ENCODE results near the gene MMP25. TPM values are rescaled to one million over a fixed set of nuclear protein-coding genes. Genes with fewer than 3 reads are reported as not detected.

MMP25 gene
- total RNA-seq, 1 experiment from 2014 or later = 0.26 TPM

GRCh38 chr16:3091551-3091950, 45.2 kb downstream of the MMP25 start:
- no peaks in the 10 kb centered on the region for H3K36me3 Mint-ChIP-seq (ENCODE audit: insufficient read depth, unreplicated experiment)
- no peaks in the 10 kb centered on the region for H3K4me1 Mint-ChIP-seq (ENCODE audit: insufficient read depth, unreplicated experiment)
- CTCF ChIA-PET = interaction anchor here (0.6 to 1.1 kb wide), 2 partner anchors 60 to 70 kb away, joined by 3 read pairs; no protein-coding TSS in a partner anchor
- no peak overlapping the region for H3K4me3 Mint-ChIP-seq (ENCODE audit: unreplicated experiment)
- no peaks in the 10 kb centered on the region for H3K9me3 Mint-ChIP-seq (ENCODE audit: unreplicated experiment)
- no peak overlapping the region for H3K27ac Mint-ChIP-seq (ENCODE audit: low read depth, unreplicated experiment)
- no peak for TF ChIP-seq CTCF (IDR thresholded peaks at IDR 0.05; ENCODE audit: unreplicated experiment)
- H3K27me3 Mint-ChIP-seq (ENCODE audit: insufficient read depth, unreplicated experiment) = no peaks in the 10 kb centered on the region
- DNase-seq (ENCODE audit: unreplicated experiment) = no peak
- POLR2A ChIA-PET = no interaction called here
- intact Hi-C loops (cut with micrococcal nuclease) = no loop called here
- no TSS peak for BruUV-seq (replicated peaks)

- intact Hi-C loops (cut with micrococcal nuclease) = no loop called here
- H3K27me3 Mint-ChIP-seq (ENCODE audit: insufficient read depth, unreplicated experiment) = no peaks in the 10 kb centered on the region
- H3K4me3 Mint-ChIP-seq (ENCODE audit: unreplicated experiment) = no peak overlapping the region
- POLR2A ChIA-PET = interaction anchor here (0.6 kb wide), 1 partner anchor 16 kb away, joined by 3 read pairs; no protein-coding TSS in a partner anchor
- CTCF ChIA-PET = interaction anchor here (0.7 to 1.7 kb wide), 3 partner anchors 34 to 61 kb away, joined by 3 to 9 read pairs (median 3); no protein-coding TSS in a partner anchor
- BruUV-seq (replicated peaks) = no TSS peak
- DNase-seq (ENCODE audit: unreplicated experiment) = no peak
- H3K9me3 Mint-ChIP-seq (ENCODE audit: unreplicated experiment) = no peaks in the 10 kb centered on the region
- no peak for TF ChIP-seq CTCF (IDR thresholded peaks at IDR 0.05; ENCODE audit: unreplicated experiment)
- no peaks in the 10 kb centered on the region for H3K36me3 Mint-ChIP-seq (ENCODE audit: insufficient read depth, unreplicated experiment)
- no peaks in the 10 kb centered on the region for H3K4me1 Mint-ChIP-seq (ENCODE audit: insufficient read depth, unreplicated experiment)
- H3K27ac Mint-ChIP-seq (ENCODE audit: low read depth, unreplicated experiment) = no peak overlapping the region
Measured at GRCh38 chr16:3092501-3092941, 46.2 kb downstream of the MMP25 start.

GRCh38 chr16:3094289-3095027, 48.1 kb downstream of the MMP25 start:
- Mint-ChIP-seq H3K4me1 (ENCODE audit: insufficient read depth, unreplicated experiment) (no peaks in the 10 kb centered on the region), H3K9me3 (ENCODE audit: unreplicated experiment) (no peaks in the 10 kb centered on the region), H3K27ac (ENCODE audit: low read depth, unreplicated experiment) (no peak overlapping the region), H3K27me3 (ENCODE audit: insufficient read depth, unreplicated experiment) (no peaks in the 10 kb centered on the region), H3K36me3 (ENCODE audit: insufficient read depth, unreplicated experiment) (no peaks in the 10 kb centered on the region), H3K4me3 (ENCODE audit: unreplicated experiment) (no peak overlapping the region)
- DNase-seq (ENCODE audit: unreplicated experiment) = peak; percentile 68
- CTCF ChIA-PET = interaction anchor here (0.6 to 1.7 kb wide), 2 partner anchors 36 to 52 kb away, joined by 3 to 9 read pairs; no protein-coding TSS in a partner anchor
- peak; percentile 54 for TF ChIP-seq CTCF (IDR thresholded peaks at IDR 0.05; ENCODE audit: unreplicated experiment)
- intact Hi-C loops (cut with micrococcal nuclease) = no loop called here
- no TSS peak for BruUV-seq (replicated peaks)
- POLR2A ChIA-PET = interaction anchor here (0.9 kb wide), 1 partner anchor 30 kb away, joined by 3 read pairs; no protein-coding TSS in a partner anchor

- Mint-ChIP-seq H3K36me3 (ENCODE audit: insufficient read depth, unreplicated experiment) (no peaks in the 10 kb centered on the region), H3K27me3 (ENCODE audit: insufficient read depth, unreplicated experiment) (no peaks in the 10 kb centered on the region), H3K9me3 (ENCODE audit: unreplicated experiment) (no peaks in the 10 kb centered on the region), H3K4me3 (ENCODE audit: unreplicated experiment) (no peak overlapping the region), H3K27ac (ENCODE audit: low read depth, unreplicated experiment) (no peak overlapping the region), H3K4me1 (ENCODE audit: insufficient read depth, unreplicated experiment) (peaks cover 6% of the 10 kb centered on the region)
- ChIA-PET CTCF (interaction anchor here (0.7 to 1.7 kb wide), 8 partner anchors 11 to 111 kb away, joined by 3 to 6 read pairs (median 4); no protein-coding TSS in a partner anchor), POLR2A (interaction anchor here (0.6 to 1.1 kb wide), 4 partner anchors 31 to 170 kb away, joined by 3 to 5 read pairs (median 4); partner anchors contain the start of gene ZNF213)
- no TSS peak for BruUV-seq (replicated peaks)
- intact Hi-C loops (cut with micrococcal nuclease) = no loop called here
- peak; percentile 35 for DNase-seq (ENCODE audit: unreplicated experiment)
- TF ChIP-seq CTCF (IDR thresholded peaks at IDR 0.05; ENCODE audit: unreplicated experiment) = peak; percentile 21
Measured at GRCh38 chr16:3095869-3096268, 49.5 kb downstream of the MMP25 start.

Measured in MCF 10A (cell line).